ENCODE data around the gene ARHGAP27. TPM values are rescaled to one million over a fixed set of nuclear protein-coding genes. Genes with fewer than 3 reads are reported as not detected.
"Not testable (repeated sequence)": the region's sequence is repeated elsewhere in the genome, so short reads cannot be mapped to it uniquely, and the experiment has no call there.

The ARHGAP27 gene
- total RNA-seq, 1 experiment from 2014 or later: 25.4 TPM

DNA sequence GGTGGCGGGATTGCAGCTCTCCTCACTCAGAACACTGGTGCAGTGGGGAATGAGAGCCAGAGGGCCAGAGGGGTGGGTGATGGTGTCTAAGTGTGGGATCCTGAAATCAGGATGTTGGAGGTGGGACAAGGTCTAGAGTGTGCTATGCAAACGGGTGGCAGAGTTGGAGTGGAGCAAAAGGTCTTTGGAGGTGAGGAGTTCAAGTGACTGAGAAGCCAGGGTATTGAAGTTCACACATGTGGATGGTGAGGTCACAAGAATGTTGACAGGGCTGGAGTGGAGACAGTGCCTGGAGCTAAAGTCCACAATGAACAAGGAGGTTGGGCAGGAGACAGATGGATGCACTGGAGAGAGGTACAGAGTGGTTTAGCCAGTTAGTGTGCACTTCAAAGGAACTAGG, 77.6 kb downstream of the ARHGAP27 start:
- in situ Hi-C loops (cut with HindIII; ENCODE audit: low pct_unique_long_range_greater_than_20kb, low sequenced_read_pairs): no loop called here
- no peak for DNase-seq (ENCODE audit: low read depth)

DNA sequence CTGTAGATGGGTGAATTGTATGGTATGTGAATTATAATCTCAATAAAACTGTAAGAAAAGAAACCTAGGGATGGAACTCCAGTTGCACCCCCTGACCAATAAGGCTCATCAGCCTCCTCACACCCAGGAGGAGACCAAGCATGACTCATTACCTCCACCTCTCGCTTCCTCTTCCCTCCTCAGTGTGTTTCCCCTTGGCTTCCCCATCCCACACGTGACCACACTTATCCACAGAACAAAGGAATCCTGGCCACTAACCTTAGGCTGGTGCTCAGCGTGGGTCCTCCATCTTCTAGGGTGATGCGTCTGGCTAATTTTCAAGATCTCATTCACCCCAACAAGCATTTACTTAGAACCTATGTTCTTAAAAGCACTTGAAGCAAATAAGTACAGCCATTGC, 79.6 kb downstream of the ARHGAP27 start:
- in situ Hi-C loops (cut with HindIII; ENCODE audit: low pct_unique_long_range_greater_than_20kb, low sequenced_read_pairs): no loop called here
- no peak for DNase-seq (ENCODE audit: low read depth)

DNA sequence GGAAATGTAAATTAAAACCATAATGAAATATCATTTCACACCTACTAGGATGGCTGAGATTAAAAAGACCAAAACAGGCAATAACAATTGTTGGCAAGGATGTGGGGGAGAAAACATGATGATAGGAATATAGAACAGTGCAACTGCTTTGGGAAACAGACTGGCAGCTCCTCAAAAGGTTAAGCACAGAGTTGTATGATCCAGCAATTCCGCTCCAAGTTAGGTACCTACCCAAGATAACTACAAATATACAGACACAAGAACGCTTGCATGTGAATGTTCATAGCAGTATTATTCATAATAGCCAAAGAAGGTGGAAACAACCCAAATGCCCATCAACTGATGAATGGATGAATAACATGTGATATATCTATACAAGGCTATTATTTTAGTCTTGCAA, 80.8 kb downstream of the ARHGAP27 start:
- DNase-seq (ENCODE audit: low read depth): no peak
- in situ Hi-C loops (cut with HindIII; ENCODE audit: low pct_unique_long_range_greater_than_20kb, low sequenced_read_pairs): no loop called here

DNA sequence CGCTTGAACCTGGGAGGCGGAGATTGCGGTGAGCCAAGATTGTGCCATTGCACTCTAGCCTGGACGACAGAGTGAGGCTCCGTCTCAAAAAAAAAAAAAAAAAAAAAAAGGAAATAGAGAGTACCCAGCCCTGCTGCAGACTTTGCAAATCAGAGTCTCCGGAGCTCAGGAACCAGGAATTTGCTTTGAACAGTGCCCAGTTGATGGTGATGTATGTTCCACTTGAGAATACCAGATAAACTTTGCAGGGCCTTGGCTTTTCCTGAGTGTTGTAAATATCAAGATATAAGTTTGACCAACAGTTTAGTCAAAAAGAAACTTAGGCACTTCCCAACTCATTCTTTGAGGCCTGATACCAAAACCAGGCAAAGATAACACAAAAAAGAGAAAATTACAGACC, 85.2 kb downstream of the ARHGAP27 start:
- in situ Hi-C loops (cut with HindIII; ENCODE audit: low pct_unique_long_range_greater_than_20kb, low sequenced_read_pairs): no loop called here
- DNase-seq (ENCODE audit: low read depth): no peak

DNA sequence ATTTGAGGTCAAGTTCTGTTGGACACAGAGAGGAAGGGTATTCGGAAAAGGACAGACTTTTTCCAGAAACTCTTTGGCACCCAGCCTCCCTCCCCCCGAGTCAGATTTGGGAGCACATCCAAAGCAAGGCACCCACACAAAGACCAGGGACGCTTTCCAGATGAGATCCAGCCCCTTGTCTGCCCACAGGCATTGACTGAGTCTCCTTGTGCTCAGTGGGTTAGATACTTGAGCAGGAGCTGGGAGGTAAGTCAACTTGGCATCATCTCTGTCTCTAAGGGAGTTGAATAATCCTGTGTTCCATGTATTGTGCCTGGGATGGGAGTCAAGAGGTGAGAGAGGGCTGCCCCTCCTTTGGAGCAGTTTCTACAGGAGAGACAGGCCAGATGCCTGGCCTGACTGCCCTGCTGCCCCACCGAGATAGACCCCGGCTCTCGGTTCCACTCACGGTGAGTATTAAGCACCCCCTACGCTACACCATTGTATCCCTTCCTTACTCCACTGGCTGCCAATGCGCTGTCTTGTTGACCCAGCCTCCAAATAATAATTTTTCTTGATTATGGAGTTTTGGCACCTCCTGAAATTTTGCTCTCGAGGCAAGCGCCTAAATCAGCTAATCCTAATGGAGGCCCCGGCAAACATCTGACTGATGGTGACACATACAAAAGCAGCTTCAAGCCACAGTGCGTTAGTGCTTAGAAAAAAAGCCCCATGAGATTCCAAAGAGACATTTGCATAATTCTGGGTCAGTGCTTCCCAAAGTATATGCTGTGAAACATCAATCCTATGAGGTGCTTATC, 86.3 kb downstream of the ARHGAP27 start:
- in situ Hi-C loops (cut with HindIII; ENCODE audit: low pct_unique_long_range_greater_than_20kb, low sequenced_read_pairs): no loop called here
- no peak for DNase-seq (ENCODE audit: low read depth)

DNA sequence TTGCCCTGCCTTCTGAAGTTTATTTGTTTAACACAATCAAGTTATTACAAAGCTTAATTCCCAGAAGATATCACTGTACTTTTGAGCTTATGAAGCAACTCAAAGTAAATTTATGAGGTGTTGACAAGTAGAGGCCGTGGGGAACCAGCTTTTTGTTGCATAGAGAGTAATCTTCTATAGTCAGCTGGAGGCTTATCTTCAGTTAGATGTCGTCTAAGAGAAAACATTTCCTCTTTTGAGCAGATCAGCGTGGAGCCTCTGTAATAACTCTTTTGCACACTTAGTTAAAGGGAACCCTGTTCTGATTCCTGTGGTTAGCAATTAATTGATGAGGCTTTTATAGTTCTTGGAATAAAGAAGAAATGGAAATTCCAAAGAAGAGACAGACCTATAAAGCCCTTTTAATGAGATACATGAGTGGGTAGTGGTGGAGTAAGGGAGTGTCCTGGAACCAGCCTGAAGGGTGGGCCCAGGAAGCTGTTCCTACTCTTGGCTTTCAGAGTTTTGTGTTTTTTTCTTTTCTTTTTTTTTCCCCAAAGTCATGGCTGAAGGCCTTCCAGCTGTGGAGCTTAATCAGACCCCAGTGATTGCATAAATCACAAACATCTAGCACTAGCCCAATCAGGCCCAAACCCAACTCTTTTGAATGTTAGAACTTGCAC, 87.0 kb downstream of the ARHGAP27 start:
- no peak for DNase-seq (ENCODE audit: low read depth)
- in situ Hi-C loops (cut with HindIII; ENCODE audit: low pct_unique_long_range_greater_than_20kb, low sequenced_read_pairs): no loop called here

DNA sequence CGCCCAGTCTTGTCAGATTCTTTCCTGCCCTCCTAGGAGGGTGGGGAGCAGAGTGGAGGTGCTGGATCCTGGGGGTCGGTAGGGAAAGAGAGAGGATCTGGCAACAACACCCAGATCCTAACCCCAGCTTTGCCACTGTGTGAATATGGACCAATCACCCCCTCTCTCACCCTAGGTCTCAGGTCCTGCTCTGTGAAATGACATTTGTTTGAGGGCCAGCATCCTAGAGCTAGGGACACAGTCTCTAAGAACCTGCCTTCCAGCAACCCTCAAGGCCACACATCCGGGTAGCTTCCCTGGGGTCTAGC, 87.5 kb downstream of the ARHGAP27 start:
- DNase-seq (ENCODE audit: low read depth): no peak
- in situ Hi-C loops (cut with HindIII; ENCODE audit: low pct_unique_long_range_greater_than_20kb, low sequenced_read_pairs): no loop called here

DNA sequence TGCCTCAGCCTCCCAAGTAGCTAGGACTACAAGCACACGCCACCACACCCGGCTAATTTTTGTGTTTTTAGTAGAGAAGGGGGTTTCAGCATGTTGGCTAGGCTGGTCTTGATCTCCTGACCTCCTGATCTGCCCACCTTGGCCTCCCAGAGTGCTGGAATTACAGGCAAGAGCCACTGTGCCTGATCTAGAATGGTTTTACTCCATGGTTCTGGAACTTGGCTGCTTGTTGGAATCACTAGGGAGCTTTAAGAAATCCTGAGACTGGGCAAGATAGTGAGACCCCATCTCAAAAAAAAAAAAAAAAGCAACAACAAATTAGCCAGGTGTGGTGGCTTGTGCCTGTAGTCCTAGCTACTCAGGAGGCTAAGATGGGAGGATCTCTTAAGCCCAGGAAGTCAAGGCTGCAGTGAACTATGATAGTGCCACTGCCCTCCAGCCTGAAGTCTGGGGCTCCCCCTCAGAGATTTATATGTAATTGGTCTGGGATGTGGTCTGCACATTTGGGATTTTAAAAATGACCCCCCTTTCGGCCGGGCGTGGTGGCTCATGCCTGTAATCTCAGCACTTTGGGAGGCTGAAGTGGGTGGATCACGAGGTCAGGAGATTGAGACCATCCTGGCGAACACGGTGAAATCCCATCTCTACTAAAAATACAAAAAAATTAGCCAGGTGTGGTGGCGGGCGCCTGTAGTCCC, 88.6 kb downstream of the ARHGAP27 start:
- in situ Hi-C loops (cut with HindIII; ENCODE audit: low pct_unique_long_range_greater_than_20kb, low sequenced_read_pairs); DNase-seq (ENCODE audit: low read depth): not testable (repeated sequence)

Other genes starting within 250 kb of the ARHGAP27 start
- gene FMNL1, start 211.0 kb downstream of the ARHGAP27 start, total RNA-seq (2014; rRNA removed; shearing (Covaris generic); ENCODE audit: low replicate concordance): 2.3 and 4.1 TPM in 2 replicates
- not detected in 2 replicates for gene SPATA32, start 170.8 kb downstream of the ARHGAP27 start, total RNA-seq (2014; rRNA removed; shearing (Covaris generic); ENCODE audit: low replicate concordance)
- 19.0 and 23.5 TPM in 2 replicates for gene MAP3K14, start 115.8 kb downstream of the ARHGAP27 start, total RNA-seq (2014; rRNA removed; shearing (Covaris generic); ENCODE audit: low replicate concordance)
- 10.8 and 32.0 TPM in 2 replicates for gene PLEKHM1, start 57.9 kb upstream of the ARHGAP27 start, total RNA-seq (2014; rRNA removed; shearing (Covaris generic); ENCODE audit: low replicate concordance)